Dedifferentiated amniotic fluid mesenchymal stem cell (primary cell): ENCODE measurements around the gene TAF6L.
A peak's percentile ranks its signal among the peaks of the same experiment; 100 is the strongest.
"Not testable (repeated sequence)": the region's sequence is repeated elsewhere in the genome, so short reads cannot be mapped to it uniquely, and the experiment has no call there.

Experiments used
- DNase-seq: peaks from one replicate; pipeline ENCODE4 v3.0.0-alpha.2; 2016; ENCODE audit errors: extremely low spot score

TAF6L gene

GRCh38 chr11:62805076-62805892 is 34.1 kb downstream of the TAF6L start, which contains the start of gene NXF1:
TSS of gene NXF1 (minus strand) at chr11:62805440. CDS start at chr11:62805356, 84 bp downstream.
- peak; percentile 80 for DNase-seq

- no peak for DNase-seq
Observed at GRCh38 chr11:62805961-62806441, 34.8 kb downstream of the TAF6L start.

GRCh38 chr11:62806611-62807121 is 35.5 kb downstream of the TAF6L start:
- DNase-seq, result no peak

GRCh38 chr11:62810748-62811147 is 39.6 kb downstream of the TAF6L start:
- no peak for DNase-seq

- DNase-seq, result no peak
Observed at GRCh38 chr11:62811659-62812058, 40.5 kb downstream of the TAF6L start.

- no peak for DNase-seq
Observed at GRCh38 chr11:62816557-62816956, 45.4 kb downstream of the TAF6L start.

GRCh38 chr11:62817129-62817528 is 45.9 kb downstream of the TAF6L start:
- no peak for DNase-seq

GRCh38 chr11:62823677-62824076 is 52.5 kb downstream of the TAF6L start:
- no peak for DNase-seq

GRCh38 chr11:62828130-62828529 is 56.9 kb downstream of the TAF6L start:
- not testable (repeated sequence) for DNase-seq

GRCh38 chr11:62830904-62831519 is 59.8 kb downstream of the TAF6L start:
- DNase-seq, result no peak

- peak; percentile 99 for DNase-seq
Observed at GRCh38 chr11:62831520-62832335, 60.5 kb downstream of the TAF6L start, which contains the start of gene STX5. TSS of gene STX5 (minus strand) at chr11:62832051. CDS start at chr11:62831243, 808 bp downstream.

GRCh38 chr11:62832336-62833234 is 61.4 kb downstream of the TAF6L start, which contains the start of gene TEX54:
TSS of gene TEX54 (minus strand) at chr11:62832841.
- DNase-seq, result no peak

- no peak for DNase-seq
Observed at GRCh38 chr11:62835336-62835735, 64.1 kb downstream of the TAF6L start.
